Activated naive CD8-positive, alpha-beta T cell treated with anti-CD3 and anti-CD28 coated beads, Interleukin-2, amount 10 ng/mL, durations not matched to agents 7 days and 5 days (primary cell): Measurements from ENCODE around the gene ZNF274. TPM values are rescaled to one million over a fixed set of nuclear protein-coding genes. Genes with fewer than 3 reads are reported as not detected.

Experiments
- ATAC-seq: fragments of 150-1000 bp; cut with Tn5 transposase; one replicate; pipeline ENCODE4 v1.10.0; 2021; ENCODE audit warnings: low read depth, moderate library complexity
- POLR2A ChIA-PET: fragments of 350-600 bp; sonication (Branson Sonifier 250); formaldehyde crosslinking; loops from one replicate; lab custom pipeline; 2021; ENCODE audit warnings: antibody characterized with exemption; lab: Charles Lee
- DNase-seq: peaks from one replicate; pipeline ENCODE4 v3.0.0; 2021
- H3K27ac Mint-ChIP-seq: one replicate; pipeline ENCODE4 v1.8.0; 2022; ENCODE audit warnings: mild to moderate bottlenecking, mixed read lengths
- H3K27me3 Mint-ChIP-seq: one replicate; pipeline ENCODE4 v1.8.0; 2022; ENCODE audit warnings: mild to moderate bottlenecking, moderate library complexity, mixed read lengths
- H3K36me3 Mint-ChIP-seq: one replicate; pipeline ENCODE4 v1.8.0; 2021; ENCODE audit warnings: mild to moderate bottlenecking, mixed read lengths
- H3K4me1 Mint-ChIP-seq: one replicate; pipeline ENCODE4 v1.8.0; 2021; ENCODE audit warnings: mixed read lengths
- H3K4me3 Mint-ChIP-seq: one replicate; pipeline ENCODE4 v1.8.0; 2022; ENCODE audit warnings: mild to moderate bottlenecking, moderate library complexity, mixed read lengths
- H3K9me3 Mint-ChIP-seq: one replicate; pipeline ENCODE4 v1.8.0; 2021; ENCODE audit warnings: mixed read lengths
- total RNA-seq, 2 experiments: library from RNA; stranded (reverse); gene quantifications; one replicate each; pipeline ENCODE4 v1.2.3, GENCODE V29; 2021

Gene ZNF274
- total RNA-seq, 2 experiments from 2014 or later: 54.6 to 56.9 TPM

- no peaks in the 10 kb centered on the region for H3K27me3 Mint-ChIP-seq
- H3K4me3 Mint-ChIP-seq: peak overlapping the region; percentile 92
- peaks cover 14% of the 10 kb centered on the region for H3K4me1 Mint-ChIP-seq
- peaks cover 30% of the 10 kb centered on the region for H3K9me3 Mint-ChIP-seq
- DNase-seq (peak; percentile 70), ATAC-seq (no peak)
- peaks cover 52% of the 10 kb centered on the region for H3K36me3 Mint-ChIP-seq
- peak overlapping the region; percentile 100 for H3K27ac Mint-ChIP-seq
- POLR2A ChIA-PET: interaction anchor here (1.7 to 2.3 kb wide), 3 partner anchors 96 to 179 kb away, joined by 6 to 14 read pairs (median 9); partner anchors contain the start of genes ZNF606 and ZNF8
Measured at GRCh38 chr19:58181902-58182576, 822 bp upstream of the ZNF274 start.

GRCh38 chr19:58182577-58182988 is 278 bp upstream of the ZNF274 start:
- ATAC-seq: no peak
- Mint-ChIP-seq H3K36me3 (peaks cover 53% of the 10 kb centered on the region), H3K4me3 (peak overlapping the region; percentile 92), H3K27ac (peak overlapping the region; percentile 100), H3K4me1 (peaks cover 14% of the 10 kb centered on the region), H3K9me3 (peaks cover 25% of the 10 kb centered on the region), H3K27me3 (no peaks in the 10 kb centered on the region)
- POLR2A ChIA-PET: interaction anchor here (0.6 to 2.3 kb wide), 12 partner anchors 17 to 452 kb away, joined by 3 to 14 read pairs (median 5); partner anchors contain the start of genes ERVK3-1, ZNF497, ZNF544 and ZNF606
- DNase-seq: no peak

- no peak for ATAC-seq
- DNase-seq: no peak
- Mint-ChIP-seq H3K4me1 (peaks cover 14% of the 10 kb centered on the region), H3K9me3 (peaks cover 22% of the 10 kb centered on the region), H3K27me3 (no peaks in the 10 kb centered on the region), H3K27ac (peak overlapping the region; percentile 100), H3K36me3 (peaks cover 58% of the 10 kb centered on the region), H3K4me3 (peak overlapping the region; percentile 92)
- POLR2A ChIA-PET: interaction anchor here (0.6 to 2.3 kb wide), 19 partner anchors 9 to 946 kb away, joined by 3 to 14 read pairs (median 4); partner anchors contain the start of genes ERVK3-1, ZNF154, ZNF497 and ZNF544
Measured at GRCh38 chr19:58183817-58184215, 955 bp downstream of the ZNF274 start.

DNA sequence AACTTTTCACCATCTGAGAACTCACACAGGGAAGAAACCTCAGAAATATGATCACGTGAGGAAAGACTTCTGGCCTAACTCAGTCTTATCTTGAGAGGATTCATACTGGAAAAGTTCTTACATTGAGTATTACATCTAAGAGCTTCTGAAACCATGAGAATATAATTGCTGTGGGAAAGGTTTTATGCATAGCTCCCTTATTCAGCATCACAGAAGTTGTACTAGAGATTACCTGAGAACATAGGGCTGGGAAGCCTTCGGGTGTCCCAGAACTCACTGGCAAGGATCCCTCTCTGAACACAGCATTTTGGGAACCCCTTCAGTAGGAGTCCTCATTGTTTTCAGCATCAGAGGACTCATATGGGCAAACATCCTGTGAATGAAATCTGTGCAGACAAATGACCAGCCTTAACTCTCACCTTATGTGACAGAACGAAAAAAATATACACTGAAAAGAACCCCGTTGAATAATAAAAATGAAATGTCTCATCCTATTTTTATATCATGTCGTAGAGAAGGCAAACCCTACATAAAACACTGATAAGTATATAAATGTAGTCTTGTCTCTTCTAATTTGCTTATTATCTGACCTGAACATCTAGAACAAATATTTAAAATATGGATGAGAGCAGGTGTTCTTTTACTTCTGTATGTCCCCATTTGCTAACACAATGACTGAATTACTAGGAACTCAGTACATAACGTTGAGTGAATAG is 14.2 kb downstream of the ZNF274 start:
- peaks cover 92% of the 10 kb centered on the region for H3K36me3 Mint-ChIP-seq

DNA sequence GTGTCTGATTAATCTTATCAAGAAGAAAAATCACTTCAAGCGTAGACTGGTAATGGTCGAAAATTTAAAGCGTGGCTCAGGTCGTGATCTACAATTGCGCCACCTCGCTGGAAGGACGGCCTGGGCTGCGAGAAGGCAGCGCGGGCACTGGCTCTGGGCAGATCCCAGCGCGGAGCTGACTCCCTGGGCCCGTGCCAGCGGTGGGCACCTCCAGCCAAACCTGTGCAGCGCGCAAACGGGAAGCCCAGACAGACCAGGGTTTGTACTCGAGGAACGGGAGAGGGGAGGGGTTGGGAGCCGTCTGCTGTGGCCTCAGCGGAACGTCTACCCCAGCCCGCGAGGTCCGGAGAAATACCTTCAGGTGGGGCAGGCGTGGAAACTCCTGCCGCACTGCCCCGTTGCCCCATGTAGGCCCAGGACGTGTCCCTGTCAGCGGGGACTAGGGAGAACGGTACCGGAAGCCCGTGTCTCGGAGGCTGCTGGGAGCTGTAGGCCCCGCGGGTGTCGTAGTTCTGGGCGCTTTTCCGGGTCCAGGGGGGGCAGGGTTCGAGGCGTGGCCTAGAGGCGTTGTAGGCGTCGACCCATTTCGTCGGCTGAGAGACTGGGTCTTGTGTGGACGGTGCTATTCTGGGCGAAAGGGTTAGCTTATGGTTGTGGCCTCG is 21.1 kb downstream of the ZNF274 start:
- Mint-ChIP-seq H3K27me3 (no peaks in the 10 kb centered on the region), H3K9me3 (peaks cover 49% of the 10 kb centered on the region), H3K4me1 (no peaks in the 10 kb centered on the region), H3K36me3 (peaks cover 93% of the 10 kb centered on the region), H3K27ac (no peak overlapping the region), H3K4me3 (no peak overlapping the region)
- DNase-seq (no peak), ATAC-seq (no peak)
- POLR2A ChIA-PET: interaction anchor here (0.6 to 1.1 kb wide), 2 partner anchors 10 to 59 kb away, joined by 3 read pairs; no protein-coding TSS in a partner anchor

More for the DNA sequence above, 14.2 kb downstream of the ZNF274 start:
- Mint-ChIP-seq H3K4me1 (no peaks in the 10 kb centered on the region), H3K27ac (no peak overlapping the region), H3K4me3 (no peak overlapping the region), H3K27me3 (no peaks in the 10 kb centered on the region), H3K9me3 (peaks cover 47% of the 10 kb centered on the region)
- ATAC-seq: no peak
- POLR2A ChIA-PET: interaction anchor here (0.6 to 0.8 kb wide), 2 partner anchors 19 to 32 kb away, joined by 3 read pairs; no protein-coding TSS in a partner anchor
- no peak for DNase-seq

DNA sequence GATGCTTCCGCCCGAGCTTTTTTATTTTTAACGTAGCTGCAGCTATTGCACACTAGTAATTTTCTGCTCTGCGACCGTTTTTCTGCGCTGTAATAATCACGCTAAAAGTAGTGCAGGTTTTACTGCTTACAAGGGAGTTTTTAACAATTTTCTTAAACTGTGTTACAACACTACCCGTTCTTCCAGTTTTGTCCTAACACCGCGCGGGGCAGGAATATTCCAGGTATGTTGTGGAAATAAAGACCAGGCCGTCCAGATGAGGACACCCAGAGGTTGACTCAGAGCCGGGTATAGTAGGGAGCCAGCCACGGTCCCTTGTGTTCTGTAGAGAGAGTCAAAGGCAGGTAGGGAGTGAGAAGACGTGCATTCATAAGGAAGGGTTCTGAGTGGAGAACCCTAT is 21.7 kb downstream of the ZNF274 start:
- POLR2A ChIA-PET: interaction anchor here (1.1 to 1.2 kb wide), 2 partner anchors 9 to 58 kb away, joined by 3 read pairs; no protein-coding TSS in a partner anchor

GRCh38 chr19:58209577-58209976 is 26.7 kb downstream of the ZNF274 start:
- Mint-ChIP-seq H3K36me3 (peaks cover 100% of the 10 kb centered on the region), H3K27me3 (no peaks in the 10 kb centered on the region), H3K4me3 (no peak overlapping the region), H3K9me3 (peaks cover 70% of the 10 kb centered on the region), H3K4me1 (no peaks in the 10 kb centered on the region), H3K27ac (no peak overlapping the region)
- DNase-seq: no peak
- POLR2A ChIA-PET: interaction anchor here (1.2 kb wide), 1 partner anchor 18 kb away, joined by 3 read pairs; no protein-coding TSS in a partner anchor
- ATAC-seq: no peak

More for the DNA sequence above, 21.7 kb downstream of the ZNF274 start:
- H3K27ac Mint-ChIP-seq: no peak overlapping the region
- H3K36me3 Mint-ChIP-seq: peaks cover 93% of the 10 kb centered on the region
- no peaks in the 10 kb centered on the region for H3K4me1 Mint-ChIP-seq
- DNase-seq (no peak), ATAC-seq (no peak)
- no peaks in the 10 kb centered on the region for H3K27me3 Mint-ChIP-seq
- peaks cover 53% of the 10 kb centered on the region for H3K9me3 Mint-ChIP-seq
- H3K4me3 Mint-ChIP-seq: no peak overlapping the region

GRCh38 chr19:58212336-58213074 is 29.6 kb downstream of the ZNF274 start:
- no peak overlapping the region for H3K27ac Mint-ChIP-seq
- H3K36me3 Mint-ChIP-seq: peaks cover 75% of the 10 kb centered on the region
- ATAC-seq (no peak), DNase-seq (no peak)
- H3K9me3 Mint-ChIP-seq: peaks cover 63% of the 10 kb centered on the region
- no peaks in the 10 kb centered on the region for H3K4me1 Mint-ChIP-seq
- POLR2A ChIA-PET: interaction anchor here (0.6 kb wide), 1 partner anchor 23 kb away, joined by 4 read pairs; no protein-coding TSS in a partner anchor
- H3K4me3 Mint-ChIP-seq: no peak overlapping the region
- no peaks in the 10 kb centered on the region for H3K27me3 Mint-ChIP-seq

DNA sequence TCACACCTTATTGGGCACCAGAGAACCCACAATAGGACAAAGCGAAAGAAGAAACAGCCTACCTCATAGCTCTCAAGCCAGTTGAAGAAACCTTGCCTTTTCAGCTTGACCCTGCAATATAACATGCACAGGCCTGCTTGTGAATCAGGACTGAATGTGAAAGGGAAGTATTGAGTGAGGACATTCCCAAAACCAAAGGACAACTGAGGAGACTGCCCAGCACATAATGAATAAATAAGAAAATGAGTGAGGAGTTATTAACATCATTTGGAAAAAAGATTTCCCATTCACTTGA is 30.2 kb downstream of the ZNF274 start:
- Mint-ChIP-seq H3K36me3 (peaks cover 70% of the 10 kb centered on the region), H3K4me3 (no peak overlapping the region), H3K27ac (no peak overlapping the region), H3K9me3 (peaks cover 63% of the 10 kb centered on the region), H3K4me1 (no peaks in the 10 kb centered on the region), H3K27me3 (no peaks in the 10 kb centered on the region)
- POLR2A ChIA-PET: interaction anchor here (0.6 kb wide), 1 partner anchor 23 kb away, joined by 4 read pairs; no protein-coding TSS in a partner anchor
- DNase-seq: no peak
- no peak for ATAC-seq

DNA sequence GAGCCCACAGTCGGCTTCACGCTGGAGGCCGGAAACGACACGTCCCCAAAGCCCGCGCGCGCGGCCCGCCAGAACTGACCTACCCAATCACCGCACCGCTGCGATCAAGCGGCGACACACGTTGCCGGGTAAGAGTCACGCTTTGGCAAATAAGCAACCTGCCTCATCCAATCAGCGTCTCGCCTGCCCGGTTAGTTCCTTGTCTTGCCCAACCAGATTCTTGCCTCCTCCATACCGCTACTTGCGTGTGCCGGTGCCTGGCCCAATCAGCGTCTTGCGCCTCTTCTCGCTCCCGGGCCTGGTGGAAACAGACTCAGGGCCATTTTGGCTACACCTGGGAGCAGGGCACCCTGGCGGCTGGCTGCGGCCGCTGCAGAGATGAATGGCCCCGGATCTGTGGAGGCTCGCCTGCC is 34.2 kb downstream of the ZNF274 start:
- Mint-ChIP-seq H3K9me3 (peaks cover 45% of the 10 kb centered on the region), H3K36me3 (peaks cover 29% of the 10 kb centered on the region), H3K27ac (no peak overlapping the region), H3K27me3 (no peaks in the 10 kb centered on the region), H3K4me1 (no peaks in the 10 kb centered on the region), H3K4me3 (no peak overlapping the region)
- ATAC-seq (no peak), DNase-seq (no peak)
- POLR2A ChIA-PET: no interaction called here

- Mint-ChIP-seq H3K36me3 (peaks cover 24% of the 10 kb centered on the region), H3K4me1 (no peaks in the 10 kb centered on the region), H3K27ac (no peak overlapping the region), H3K4me3 (no peak overlapping the region), H3K9me3 (peaks cover 40% of the 10 kb centered on the region), H3K27me3 (no peaks in the 10 kb centered on the region)
- ATAC-seq (no peak), DNase-seq (no peak)
- POLR2A ChIA-PET: interaction anchor here (0.7 kb wide), 1 partner anchor 61 kb away, joined by 3 read pairs; the partner anchor contains the start of gene ZNF8
Measured at GRCh38 chr19:58217607-58218391, 34.9 kb downstream of the ZNF274 start.

DNA sequence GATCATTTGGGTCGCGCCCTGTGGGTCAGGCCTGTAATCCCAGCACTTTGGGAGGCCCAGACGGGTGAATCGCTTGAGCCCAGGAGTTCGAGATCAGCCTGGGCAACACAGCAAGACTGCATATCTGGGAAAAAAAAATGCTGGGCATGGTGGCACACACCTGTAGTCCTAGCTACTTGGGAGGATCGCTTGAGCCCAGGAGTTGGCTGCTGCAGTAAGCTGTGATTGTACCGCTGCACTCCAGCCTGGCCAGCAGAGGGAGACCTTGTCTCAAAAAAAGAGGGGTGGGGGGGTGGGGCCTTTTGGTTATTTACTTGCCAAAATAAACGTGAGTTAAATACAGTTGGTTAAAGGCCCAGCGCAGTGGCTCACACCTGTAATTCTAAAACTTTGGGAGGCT is 36.0 kb downstream of the ZNF274 start:
- ATAC-seq (no peak), DNase-seq (no peak)
- H3K27ac Mint-ChIP-seq: no peak overlapping the region
- no peaks in the 10 kb centered on the region for H3K27me3 Mint-ChIP-seq
- POLR2A ChIA-PET: no interaction called here
- H3K4me1 Mint-ChIP-seq: no peaks in the 10 kb centered on the region
- no peak overlapping the region for H3K4me3 Mint-ChIP-seq
- H3K9me3 Mint-ChIP-seq: peaks cover 35% of the 10 kb centered on the region
- peaks cover 13% of the 10 kb centered on the region for H3K36me3 Mint-ChIP-seq
